ENCODE results near the gene PRM2.

DNA sequence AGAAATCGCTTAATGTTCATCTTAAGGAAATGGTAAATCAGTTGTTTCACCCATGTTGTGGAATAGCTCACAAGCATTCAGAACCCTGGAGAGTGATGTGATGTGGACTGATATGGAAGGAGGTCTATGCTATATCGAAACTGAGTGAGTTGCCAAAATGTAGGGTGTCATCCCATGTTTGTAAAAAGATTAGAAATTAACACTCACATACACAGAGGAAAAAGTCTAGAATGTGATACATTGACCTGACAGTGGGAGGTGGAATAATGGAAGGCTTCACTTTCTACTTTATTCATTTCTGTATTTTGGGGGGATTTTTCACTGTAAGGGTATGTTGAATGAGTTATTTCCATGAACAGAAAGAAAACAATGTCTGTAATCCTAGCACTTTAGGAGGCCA, 9.6 kb upstream of the PRM2 start:
- no peak for TF ChIP-seq ZFX (IDR thresholded peaks at IDR 0.05; ENCODE audit: borderline replicate concordance)
- TF ChIP-seq, protein P1, sequence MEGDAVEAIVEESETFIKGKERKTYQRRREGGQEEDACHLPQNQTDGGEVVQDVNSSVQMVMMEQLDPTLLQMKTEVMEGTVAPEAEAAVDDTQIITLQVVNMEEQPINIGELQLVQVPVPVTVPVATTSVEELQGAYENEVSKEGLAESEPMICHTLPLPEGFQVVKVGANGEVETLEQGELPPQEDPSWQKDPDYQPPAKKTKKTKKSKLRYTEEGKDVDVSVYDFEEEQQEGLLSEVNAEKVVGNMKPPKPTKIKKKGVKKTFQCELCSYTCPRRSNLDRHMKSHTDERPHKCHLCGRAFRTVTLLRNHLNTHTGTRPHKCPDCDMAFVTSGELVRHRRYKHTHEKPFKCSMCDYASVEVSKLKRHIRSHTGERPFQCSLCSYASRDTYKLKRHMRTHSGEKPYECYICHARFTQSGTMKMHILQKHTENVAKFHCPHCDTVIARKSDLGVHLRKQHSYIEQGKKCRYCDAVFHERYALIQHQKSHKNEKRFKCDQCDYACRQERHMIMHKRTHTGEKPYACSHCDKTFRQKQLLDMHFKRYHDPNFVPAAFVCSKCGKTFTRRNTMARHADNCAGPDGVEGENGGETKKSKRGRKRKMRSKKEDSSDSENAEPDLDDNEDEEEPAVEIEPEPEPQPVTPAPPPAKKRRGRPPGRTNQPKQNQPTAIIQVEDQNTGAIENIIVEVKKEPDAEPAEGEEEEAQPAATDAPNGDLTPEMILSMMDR (IDR thresholded peaks at IDR 0.05) = no peak

Measured in 22Rv1 (cell line).